H9 (cell line): Measurements from ENCODE around the gene ELFN1. TPM values are rescaled to one million over a fixed set of nuclear protein-coding genes. Genes with fewer than 3 reads are reported as not detected.

ENCODE experiments used
- DNase-seq: peaks from one replicate; pipeline ENCODE4 v3.0.0-alpha.2; 2017
- H2AFZ ChIP-seq: one replicate; pipeline ENCODE4 v1.6.1; 2013; ENCODE audit warnings: mild to moderate bottlenecking, low read length, control low read depth, moderate library complexity
- H2AK5ac ChIP-seq: 2 replicates; pipeline ENCODE4 v1.6.1; 2013; ENCODE audit warnings: low read length, control low read depth, mixed read lengths; ENCODE audit not compliant: insufficient read length
- H2BK120ac ChIP-seq: one replicate; pipeline ENCODE4 v1.6.1; 2013; ENCODE audit warnings: low read depth, mild to moderate bottlenecking, low read length, control low read depth, inconsistent platforms; ENCODE audit not compliant: poor library complexity, severe bottlenecking
- H2BK12ac ChIP-seq: 2 replicates; pipeline ENCODE4 v1.6.1; 2013; ENCODE audit warnings: low read length, control low read depth, mixed read lengths, low read depth; ENCODE audit not compliant: insufficient read length
- H2BK15ac ChIP-seq: 2 replicates; pipeline ENCODE4 v1.6.1; 2013; ENCODE audit warnings: low read depth, low read length, control low read depth
- H2BK20ac ChIP-seq: one replicate; pipeline ENCODE4 v1.6.1; 2013; ENCODE audit warnings: low read depth, mild to moderate bottlenecking, low read length, control low read depth, inconsistent platforms; ENCODE audit not compliant: poor library complexity, severe bottlenecking
- H2BK5ac ChIP-seq: 2 replicates; pipeline ENCODE4 v1.6.1; 2013; ENCODE audit warnings: low read length, control low read depth, mixed read lengths; ENCODE audit not compliant: insufficient read length
- H3K14ac ChIP-seq: 2 replicates; pipeline ENCODE4 v1.6.1; 2013; ENCODE audit warnings: low read length, control low read depth; ENCODE audit not compliant: insufficient read depth
- H3K18ac ChIP-seq: 2 replicates; pipeline ENCODE4 v1.6.1; 2013; ENCODE audit warnings: low read depth, mild to moderate bottlenecking, mixed read lengths, low read length, control low read depth; ENCODE audit not compliant: insufficient read length
- H3K23ac ChIP-seq: 2 replicates; pipeline ENCODE4 v1.6.1; 2013; ENCODE audit warnings: low read length, control low read depth, mixed read lengths, low read depth; ENCODE audit not compliant: insufficient read length
- H3K23me2 ChIP-seq: 2 replicates; pipeline ENCODE4 v1.6.1; 2013; ENCODE audit warnings: low read depth, mild to moderate bottlenecking, mixed read lengths, low read length, control low read depth; ENCODE audit not compliant: insufficient read length, poor library complexity, severe bottlenecking
- H3K27ac ChIP-seq: 2 replicates; pipeline ENCODE4 v1.5.1; 2013; ENCODE audit warnings: low read length, control low read depth, mixed read lengths, low read depth; ENCODE audit not compliant: insufficient read length
- H3K27me3 ChIP-seq: 2 replicates; pipeline ENCODE4 v1.6.1; 2013; ENCODE audit warnings: low read length, control low read depth, inconsistent platforms; ENCODE audit not compliant: insufficient read depth
- H3K4ac ChIP-seq: 2 replicates; pipeline ENCODE4 v1.6.1; 2013; ENCODE audit warnings: low read depth, mild to moderate bottlenecking, control low read depth, inconsistent platforms, low read length, moderate library complexity
- H3K4me1 ChIP-seq: 2 replicates; pipeline ENCODE4 v1.6.1; 2013; ENCODE audit warnings: low read length, control low read depth, inconsistent platforms; ENCODE audit not compliant: insufficient read depth
- H3K4me2 ChIP-seq: 2 replicates; pipeline ENCODE4 v1.6.1; 2013; ENCODE audit warnings: low read length, control low read depth, mixed read lengths; ENCODE audit not compliant: insufficient read length, insufficient read depth
- H3K56ac ChIP-seq: 2 replicates; pipeline ENCODE4 v1.6.1; 2013; ENCODE audit warnings: low read depth, mild to moderate bottlenecking, mixed read lengths, low read length, control low read depth; ENCODE audit not compliant: insufficient read length
- H3K79me1 ChIP-seq: 2 replicates; pipeline ENCODE4 v1.6.1; 2013; ENCODE audit warnings: low read depth, mild to moderate bottlenecking, moderate library complexity, low read length, control low read depth, inconsistent platforms; ENCODE audit not compliant: insufficient read depth, poor library complexity, severe bottlenecking
- H3K79me2 ChIP-seq: 2 replicates; pipeline ENCODE4 v1.6.1; 2013; ENCODE audit warnings: low read length, control low read depth, inconsistent platforms; ENCODE audit not compliant: insufficient read depth
- H3K9ac ChIP-seq: 2 replicates; pipeline ENCODE4 v1.6.1; 2013; ENCODE audit warnings: low read length, control low read depth, mixed read lengths; ENCODE audit not compliant: insufficient read length; ENCODE audit errors: extremely low read depth
- H3K9me3 ChIP-seq: one replicate; pipeline ENCODE4 v1.6.1; 2013; ENCODE audit warnings: low read depth, low read length, inconsistent platforms; ENCODE audit not compliant: control insufficient read depth
- H3T11ph ChIP-seq: one replicate; pipeline ENCODE4 v1.6.1; 2013; ENCODE audit warnings: mild to moderate bottlenecking, low read length, control low read depth, inconsistent platforms
- H4K20me1 ChIP-seq: one replicate; pipeline ENCODE4 v1.6.1; 2013; ENCODE audit not compliant: control insufficient read depth, insufficient read length, insufficient read depth
- H4K5ac ChIP-seq: 2 replicates; pipeline ENCODE4 v1.6.1; 2013; ENCODE audit warnings: low read depth, mild to moderate bottlenecking, mixed read lengths, low read length, control low read depth; ENCODE audit not compliant: insufficient read length
- H4K8ac ChIP-seq: replicated peaks from 2 replicates; pipeline ENCODE4 v1.6.1; 2013; ENCODE audit warnings: low read length, control low read depth, mixed read lengths, low read depth; ENCODE audit not compliant: insufficient read length
- H4K91ac ChIP-seq: 2 replicates; pipeline ENCODE4 v1.6.1; 2013; ENCODE audit warnings: low read depth, mild to moderate bottlenecking, moderate library complexity, mixed read lengths, low read length, control low read depth; ENCODE audit not compliant: insufficient read length
- H3K27ac Mint-ChIP-seq, 3 experiments: 2 replicates in 2 of 3; 3 replicates in 1 of 3; pipeline ENCODE4 v1.8.0; 2020 to 2021; ENCODE audit warnings: mixed read lengths in 3 of 3, mild to moderate bottlenecking in 1 of 3, moderate library complexity in 1 of 3
- H3K27me3 Mint-ChIP-seq: 2 replicates; pipeline ENCODE4 v1.8.0; 2021; ENCODE audit warnings: low read depth, mild to moderate bottlenecking, moderate library complexity, mixed read lengths
- H3K36me3 Mint-ChIP-seq, 3 experiments: 2 replicates in 2 of 3; 3 replicates in 1 of 3; pipeline ENCODE4 v1.8.0; 2020 to 2021; ENCODE audit warnings: low read depth in 3 of 3, mixed read lengths in 3 of 3; ENCODE audit not compliant: insufficient read depth in 1 of 3
- H3K4me1 Mint-ChIP-seq, 2 experiments: 2 replicates each; pipeline ENCODE4 v1.8.0; 2020; ENCODE audit warnings: mixed read lengths in 2 of 2
- H3K4me3 Mint-ChIP-seq, 2 experiments: 2 replicates in 1 of 2; 3 replicates in 1 of 2; pipeline ENCODE4 v1.8.0; 2020 to 2021; ENCODE audit warnings: mild to moderate bottlenecking in 2 of 2, mixed read lengths in 2 of 2, moderate library complexity in 1 of 2
- H3K9me3 Mint-ChIP-seq, 2 experiments: 2 replicates in 1 of 2; 3 replicates in 1 of 2; pipeline ENCODE4 v1.8.0; 2020; ENCODE audit warnings: mild to moderate bottlenecking in 2 of 2, mixed read lengths in 2 of 2, moderate library complexity in 1 of 2
- WGBS: extraction: QIAGEN DNeasy Blood & Tissue Kit; methylation state at CpG from one replicate; pipeline ENCODE4 v1.1.7; 2013; ENCODE audit warnings: missing lambda C conversion rate, low lambda C conversion rate, mixed read lengths; ENCODE audit not compliant: insufficient read length; ENCODE audit errors: extremely low coverage; 5-methylcytosine and 5-hydroxymethylcytosine counted together
- total RNA-seq: library from RNA; stranded (reverse); gene quantifications from 2 replicates; pipeline ENCODE4 v1.2.1, GENCODE V29; 2021
- TF ChIP-seq, protein P1 (sequence below): fragments of 200-600 bp; sonication (generic); conservative IDR thresholded peaks from 3 replicates; pipeline ENCODE4 v1.8.0; 2021; ENCODE audit warnings: antibody characterized with exemption, mild to moderate bottlenecking

ELFN1 gene
- total RNA-seq, 1 experiment from 2014 or later, result 3.7 TPM

GRCh38 chr7:1735806-1736483 lies 65.9 kb downstream of the ELFN1 start:
- Histone ChIP-seq H3K79me1 (no peaks in the 10 kb centered on the region), H3T11ph (no peak overlapping the region), H3K4ac (no peak overlapping the region), H3K9me3 (no peaks in the 10 kb centered on the region), H2BK15ac (no peak overlapping the region), H2BK120ac (no peak overlapping the region), H3K23me2 (no peaks in the 10 kb centered on the region), H3K18ac (no peak overlapping the region), H4K8ac (no peak overlapping the region), H3K4me2 (no peak overlapping the region), H2BK12ac (no peak overlapping the region), H3K4me1 (no peaks in the 10 kb centered on the region), H3K14ac (no peak overlapping the region), H4K20me1 (no peaks in the 10 kb centered on the region), H4K5ac (no peak overlapping the region), H3K23ac (no peak overlapping the region), H4K91ac (no peak overlapping the region), H2BK5ac (no peak overlapping the region), H2AK5ac (no peak overlapping the region), H3K9ac (no peak overlapping the region), H3K79me2 (no peaks in the 10 kb centered on the region), H3K27me3 (no peaks in the 10 kb centered on the region; the same call in 1 of the 2 replicates), H3K27ac (no peak overlapping the region), H3K56ac (no peak overlapping the region), H2AFZ (no peak overlapping the region), H2BK20ac (no peak overlapping the region)
- no CpG with 5 or more reads among the region's 29 CpGs for WGBS
- TF ChIP-seq, protein P1, sequence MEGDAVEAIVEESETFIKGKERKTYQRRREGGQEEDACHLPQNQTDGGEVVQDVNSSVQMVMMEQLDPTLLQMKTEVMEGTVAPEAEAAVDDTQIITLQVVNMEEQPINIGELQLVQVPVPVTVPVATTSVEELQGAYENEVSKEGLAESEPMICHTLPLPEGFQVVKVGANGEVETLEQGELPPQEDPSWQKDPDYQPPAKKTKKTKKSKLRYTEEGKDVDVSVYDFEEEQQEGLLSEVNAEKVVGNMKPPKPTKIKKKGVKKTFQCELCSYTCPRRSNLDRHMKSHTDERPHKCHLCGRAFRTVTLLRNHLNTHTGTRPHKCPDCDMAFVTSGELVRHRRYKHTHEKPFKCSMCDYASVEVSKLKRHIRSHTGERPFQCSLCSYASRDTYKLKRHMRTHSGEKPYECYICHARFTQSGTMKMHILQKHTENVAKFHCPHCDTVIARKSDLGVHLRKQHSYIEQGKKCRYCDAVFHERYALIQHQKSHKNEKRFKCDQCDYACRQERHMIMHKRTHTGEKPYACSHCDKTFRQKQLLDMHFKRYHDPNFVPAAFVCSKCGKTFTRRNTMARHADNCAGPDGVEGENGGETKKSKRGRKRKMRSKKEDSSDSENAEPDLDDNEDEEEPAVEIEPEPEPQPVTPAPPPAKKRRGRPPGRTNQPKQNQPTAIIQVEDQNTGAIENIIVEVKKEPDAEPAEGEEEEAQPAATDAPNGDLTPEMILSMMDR, result no peak
- Mint-ChIP-seq H3K9me3 (peaks cover 0 to 2% of the 10 kb centered on the region in 2 experiments; a peak in 1 of 5 replicates), H3K4me1 (peaks cover 0 to 10% of the 10 kb centered on the region in 2 experiments; a peak in 2 of 4 replicates), H3K4me3 (no peak overlapping the region), H3K36me3 (no peaks in the 10 kb centered on the region; a peak in 1 of 7 replicates), H3K27me3 (peaks cover 15% of the 10 kb centered on the region), H3K27ac (no peak overlapping the region)
- DNase-seq, result no peak
